ENCODE results near the gene RAVER2. TPM values are rescaled to one million over a fixed set of nuclear protein-coding genes. Genes with fewer than 3 reads are reported as not detected.

The RAVER2 gene
- total RNA-seq, 1 experiment from 2014 or later, result 12.9 TPM

DNA sequence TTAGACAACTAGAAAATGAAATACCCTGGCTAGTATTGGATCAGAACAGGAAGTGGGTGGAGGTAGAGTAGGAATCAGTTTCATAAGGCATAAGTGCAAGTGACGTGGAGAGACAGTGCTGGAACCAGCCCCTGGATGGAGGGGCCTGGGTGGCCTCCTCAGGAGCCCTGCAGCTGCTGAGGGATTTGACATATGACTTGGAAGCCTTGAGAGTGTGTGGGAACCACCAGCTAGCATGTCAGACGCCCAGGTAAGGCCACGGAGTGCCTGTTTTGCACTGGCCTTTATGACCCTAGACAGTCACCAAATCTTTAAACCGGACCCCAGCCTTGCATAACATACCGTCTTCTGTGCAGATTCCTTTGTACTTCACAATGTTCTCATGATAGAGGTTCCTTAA is 94.4 kb downstream of the RAVER2 start:
- Histone ChIP-seq H3K9me3 (no peaks in the 10 kb centered on the region), H3K4me3 (ENCODE audit: low read depth, low read length) (no peak overlapping the region), H3K4me1 (no peaks in the 10 kb centered on the region), H3K27me3 (replicated peaks; ENCODE audit: control insufficient read depth, insufficient read depth, low read length) (no peaks in the 10 kb centered on the region), H3K36me3 (ENCODE audit: control insufficient read depth, insufficient read depth, low read length) (no peaks in the 10 kb centered on the region)
- peaks cover 17% of the 10 kb centered on the region for H3K36me3 Mint-ChIP-seq (ENCODE audit: insufficient read depth, unreplicated experiment)
- ChIA-PET CTCF (no interaction called here), POLR2A (no interaction called here)
- no peaks in the 10 kb centered on the region for H3K27me3 Mint-ChIP-seq (ENCODE audit: insufficient read depth, unreplicated experiment)
- no peak overlapping the region for H3K27ac Mint-ChIP-seq (ENCODE audit: unreplicated experiment)
- intact Hi-C loops (cut with micrococcal nuclease; ENCODE audit: unreplicated experiment), result no loop called here
- no peaks in the 10 kb centered on the region for H3K9me3 Mint-ChIP-seq (ENCODE audit: unreplicated experiment)
- BruUV-seq (replicated peaks), result no TSS peak
- no peak overlapping the region for H3K4me3 Mint-ChIP-seq (ENCODE audit: unreplicated experiment)
- DNase-seq, result no peak
- H3K4me1 Mint-ChIP-seq (ENCODE audit: low read depth, unreplicated experiment), result no peaks in the 10 kb centered on the region
- TF ChIP-seq CTCF (IDR thresholded peaks at IDR 0.05; ENCODE audit: insufficient read depth in 1 of 2, low read depth in 1 of 2, low read length in 1 of 2, severe bottlenecking in 1 of 2, unreplicated experiment in 1 of 2), result no peak

- DNase-seq, result no peak
- TF ChIP-seq CTCF (IDR thresholded peaks at IDR 0.05; ENCODE audit: insufficient read depth in 1 of 2, low read depth in 1 of 2, low read length in 1 of 2, severe bottlenecking in 1 of 2, unreplicated experiment in 1 of 2), result no peak
- CTCF ChIA-PET, result no interaction called here
- H3K27ac Mint-ChIP-seq (ENCODE audit: unreplicated experiment), result no peak overlapping the region
- no peak overlapping the region for H3K4me3 ChIP-seq (ENCODE audit: low read depth, low read length)
- no peaks in the 10 kb centered on the region for H3K4me1 Mint-ChIP-seq (ENCODE audit: low read depth, unreplicated experiment)
- BruUV-seq (replicated peaks), result no TSS peak
- H3K36me3 ChIP-seq (ENCODE audit: control insufficient read depth, insufficient read depth, low read length), result no peaks in the 10 kb centered on the region
- H3K9me3 ChIP-seq, result no peaks in the 10 kb centered on the region
- peaks cover 17% of the 10 kb centered on the region for H3K36me3 Mint-ChIP-seq (ENCODE audit: insufficient read depth, unreplicated experiment)
- intact Hi-C loops (cut with micrococcal nuclease; ENCODE audit: unreplicated experiment), result no loop called here
- no peaks in the 10 kb centered on the region for H3K4me1 ChIP-seq
- H3K9me3 Mint-ChIP-seq (ENCODE audit: unreplicated experiment), result no peaks in the 10 kb centered on the region
- H3K27me3 ChIP-seq (replicated peaks; ENCODE audit: control insufficient read depth, insufficient read depth, low read length), result no peaks in the 10 kb centered on the region
- POLR2A ChIA-PET, result no interaction called here
- H3K4me3 Mint-ChIP-seq (ENCODE audit: unreplicated experiment), result no peak overlapping the region
- no peaks in the 10 kb centered on the region for H3K27me3 Mint-ChIP-seq (ENCODE audit: insufficient read depth, unreplicated experiment)
Observed at GRCh38 chr1:64839732-64840405, 95.0 kb downstream of the RAVER2 start.

GRCh38 chr1:64841330-64842065 is 96.6 kb downstream of the RAVER2 start:
- POLR2A ChIA-PET, result no interaction called here

More at GRCh38 chr1:64841330-64842065, 96.6 kb downstream of the RAVER2 start:
- no peaks in the 10 kb centered on the region for H3K4me1 ChIP-seq
- H3K27me3 Mint-ChIP-seq (ENCODE audit: insufficient read depth, unreplicated experiment), result no peaks in the 10 kb centered on the region
- intact Hi-C loops (cut with micrococcal nuclease; ENCODE audit: unreplicated experiment), result no loop called here
- DNase-seq, result no peak
- H3K9me3 ChIP-seq, result no peaks in the 10 kb centered on the region
- BruUV-seq (replicated peaks), result no TSS peak
- CTCF ChIA-PET, result no interaction called here
- no peaks in the 10 kb centered on the region for H3K4me1 Mint-ChIP-seq (ENCODE audit: low read depth, unreplicated experiment)
- no peaks in the 10 kb centered on the region for H3K27me3 ChIP-seq (replicated peaks; ENCODE audit: control insufficient read depth, insufficient read depth, low read length)
- H3K27ac Mint-ChIP-seq (ENCODE audit: unreplicated experiment), result no peak overlapping the region
- no peak for TF ChIP-seq CTCF (IDR thresholded peaks at IDR 0.05; ENCODE audit: insufficient read depth in 1 of 2, low read depth in 1 of 2, low read length in 1 of 2, severe bottlenecking in 1 of 2, unreplicated experiment in 1 of 2)
- peaks cover 18% of the 10 kb centered on the region for H3K36me3 Mint-ChIP-seq (ENCODE audit: insufficient read depth, unreplicated experiment)
- no peak overlapping the region for H3K4me3 ChIP-seq (ENCODE audit: low read depth, low read length)
- no peaks in the 10 kb centered on the region for H3K9me3 Mint-ChIP-seq (ENCODE audit: unreplicated experiment)
- no peaks in the 10 kb centered on the region for H3K36me3 ChIP-seq (ENCODE audit: control insufficient read depth, insufficient read depth, low read length)
- no peak overlapping the region for H3K4me3 Mint-ChIP-seq (ENCODE audit: unreplicated experiment)
